Measurements from ENCODE around the gene MYL6.
A peak's percentile ranks its signal among the peaks of the same experiment; 100 is the strongest.
"Not testable (repeated sequence)": the region's sequence is repeated elsewhere in the genome, so short reads cannot be mapped to it uniquely, and the experiment has no call there.

MYL6 gene

GRCh38 chr12:56196818-56197550 lies 38.8 kb downstream of the MYL6 start:
- H3K9me3 ChIP-seq; DNase-seq (ENCODE audit: low spot score in 2 of 2); H3K4me3 ChIP-seq; in situ Hi-C loops (cut with MboI; ENCODE audit: low sequenced_read_pairs); H3K36me3 ChIP-seq (replicated peaks); H3K27me3 ChIP-seq (ENCODE audit: low read depth); H3K4me1 ChIP-seq: not testable (repeated sequence)

DNA sequence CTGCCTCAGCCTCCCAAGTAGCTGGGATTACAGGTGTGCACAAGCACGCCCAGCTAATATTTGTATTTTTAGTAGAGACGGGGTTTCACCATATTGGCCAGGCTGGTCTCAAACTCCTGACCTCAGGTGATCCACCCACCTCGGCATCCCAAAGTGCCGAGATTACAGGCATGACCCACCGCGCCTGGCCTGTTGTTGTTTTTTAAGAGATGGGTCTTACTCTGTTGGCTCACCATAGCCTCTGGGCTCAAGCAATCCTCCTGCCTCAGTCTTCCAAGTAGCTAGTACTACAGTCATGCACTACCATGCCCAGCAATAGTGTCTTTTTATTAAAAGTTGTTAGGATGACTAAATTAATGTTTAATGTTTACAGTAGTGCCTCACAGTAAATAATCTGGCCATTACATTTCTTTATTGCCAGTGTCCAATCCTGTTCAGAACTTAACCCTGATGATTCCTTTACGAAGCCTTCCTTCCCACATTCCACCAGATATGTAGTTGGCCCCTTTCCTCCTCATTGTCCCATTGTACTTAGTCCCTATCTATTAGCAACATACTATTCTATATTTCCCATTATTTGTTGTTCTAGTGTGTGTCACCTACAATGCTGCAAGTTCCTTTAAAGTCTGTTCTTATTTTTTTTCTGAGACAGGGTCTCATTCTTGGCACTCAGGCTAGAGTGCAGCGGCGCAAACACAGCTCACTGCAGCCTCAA lies 39.9 kb downstream of the MYL6 start:
- in situ Hi-C loops (cut with MboI; ENCODE audit: low sequenced_read_pairs): no loop called here
- Histone ChIP-seq H3K9me3 (no peaks in the 10 kb centered on the region), H3K27me3 (ENCODE audit: low read depth) (no peaks in the 10 kb centered on the region), H3K36me3 (replicated peaks) (peaks cover 3% of the 10 kb centered on the region; the same call in 1 of the 2 replicates), H3K4me3 (no peak overlapping the region), H3K4me1 (peaks cover 5% of the 10 kb centered on the region)
- no peak for DNase-seq (ENCODE audit: low spot score in 2 of 2)

- Histone ChIP-seq H3K36me3 (replicated peaks) (peaks cover 3% of the 10 kb centered on the region; the same call in 1 of the 2 replicates), H3K4me3 (no peak overlapping the region), H3K4me1 (peaks cover 3% of the 10 kb centered on the region; the same call in 1 of the 2 replicates), H3K27me3 (ENCODE audit: low read depth) (no peaks in the 10 kb centered on the region), H3K9me3 (no peaks in the 10 kb centered on the region)
- no peak for DNase-seq (ENCODE audit: low spot score in 2 of 2)
- in situ Hi-C loops (cut with MboI; ENCODE audit: low sequenced_read_pairs): no loop called here
Measured at GRCh38 chr12:56198836-56199235, 40.7 kb downstream of the MYL6 start.

GRCh38 chr12:56202366-56202765 lies 44.2 kb downstream of the MYL6 start:
- Histone ChIP-seq H3K9me3 (no peaks in the 10 kb centered on the region), H3K4me1 (peaks cover 3% of the 10 kb centered on the region; the same call in 1 of the 2 replicates), H3K27me3 (ENCODE audit: low read depth) (no peaks in the 10 kb centered on the region), H3K4me3 (no peak overlapping the region), H3K36me3 (replicated peaks) (peaks cover 29% of the 10 kb centered on the region)
- no peak for DNase-seq (ENCODE audit: low spot score in 2 of 2)
- in situ Hi-C loops (cut with MboI; ENCODE audit: low sequenced_read_pairs): no loop called here

- Histone ChIP-seq H3K27me3 (ENCODE audit: low read depth) (no peaks in the 10 kb centered on the region), H3K4me1 (peaks cover 3% of the 10 kb centered on the region; the same call in 1 of the 2 replicates), H3K36me3 (replicated peaks) (peaks cover 34% of the 10 kb centered on the region), H3K4me3 (no peak overlapping the region), H3K9me3 (no peaks in the 10 kb centered on the region)
- no peak for DNase-seq (ENCODE audit: low spot score in 2 of 2)
- in situ Hi-C loops (cut with MboI; ENCODE audit: low sequenced_read_pairs): no loop called here
Measured at GRCh38 chr12:56202838-56203237, 44.7 kb downstream of the MYL6 start.

GRCh38 chr12:56204275-56204674 lies 46.1 kb downstream of the MYL6 start:
- H3K36me3 ChIP-seq (replicated peaks): peaks cover 42% of the 10 kb centered on the region
- peaks cover 3% of the 10 kb centered on the region; the same call in 1 of the 2 replicates for H3K4me1 ChIP-seq
- no peaks in the 10 kb centered on the region for H3K27me3 ChIP-seq (ENCODE audit: low read depth)
- no peaks in the 10 kb centered on the region for H3K9me3 ChIP-seq
- no peak overlapping the region for H3K4me3 ChIP-seq
- in situ Hi-C loops (cut with MboI; ENCODE audit: low sequenced_read_pairs): no loop called here
- no peak for DNase-seq (ENCODE audit: low spot score in 2 of 2)

GRCh38 chr12:56205445-56205844 lies 47.3 kb downstream of the MYL6 start:
- Histone ChIP-seq H3K4me1 (peaks cover 3% of the 10 kb centered on the region; the same call in 1 of the 2 replicates), H3K27me3 (ENCODE audit: low read depth) (no peaks in the 10 kb centered on the region), H3K36me3 (replicated peaks) (peaks cover 53% of the 10 kb centered on the region), H3K4me3 (no peak overlapping the region), H3K9me3 (no peaks in the 10 kb centered on the region)
- in situ Hi-C loops (cut with MboI; ENCODE audit: low sequenced_read_pairs): no loop called here
- no peak for DNase-seq (ENCODE audit: low spot score in 2 of 2)

GRCh38 chr12:56206452-56207166 lies 48.5 kb downstream of the MYL6 start:
- Histone ChIP-seq H3K27me3 (ENCODE audit: low read depth) (no peaks in the 10 kb centered on the region), H3K36me3 (replicated peaks) (peaks cover 63% of the 10 kb centered on the region), H3K4me3 (no peak overlapping the region), H3K9me3 (no peaks in the 10 kb centered on the region), H3K4me1 (peaks cover 3% of the 10 kb centered on the region; the same call in 1 of the 2 replicates)
- in situ Hi-C loops (cut with MboI; ENCODE audit: low sequenced_read_pairs): no loop called here
- peak in 1 of 2 experiments; percentile 70 for DNase-seq (ENCODE audit: low spot score in 2 of 2)

DNA sequence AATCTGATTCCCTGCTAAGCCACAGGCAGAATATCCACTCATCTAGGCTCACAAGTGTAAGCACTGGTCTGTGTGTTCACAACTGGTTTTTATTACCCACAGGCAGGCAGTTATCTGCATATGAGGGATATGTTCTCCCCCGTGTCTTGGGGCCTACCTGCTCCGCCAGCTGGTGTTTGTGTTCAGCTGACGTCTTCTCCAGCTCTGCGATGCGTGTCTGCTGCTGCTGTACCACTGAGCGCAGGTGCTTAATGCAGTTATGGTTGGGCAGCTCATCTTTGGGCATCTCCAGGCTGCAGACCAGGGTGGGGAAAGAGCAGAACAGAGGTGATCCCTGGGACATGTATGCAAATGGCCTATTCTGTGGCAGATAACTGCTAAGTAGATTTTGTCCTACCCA lies 49.8 kb downstream of the MYL6 start:
- DNase-seq (ENCODE audit: low spot score in 2 of 2): no peak
- in situ Hi-C loops (cut with MboI; ENCODE audit: low sequenced_read_pairs): no loop called here
- Histone ChIP-seq H3K36me3 (replicated peaks) (peaks cover 73% of the 10 kb centered on the region), H3K4me3 (no peak overlapping the region), H3K4me1 (no peaks in the 10 kb centered on the region), H3K9me3 (no peaks in the 10 kb centered on the region), H3K27me3 (ENCODE audit: low read depth) (no peaks in the 10 kb centered on the region)

Measured in HAP-1 (cell line).